NCI-H446 treated with DMSO at 0.1 percent for 48 hours (cell line): ENCODE results near the gene XRN1.
"Not testable (repeated sequence)": the region's sequence is repeated elsewhere in the genome, so short reads cannot be mapped to it uniquely, and the experiment has no call there.

ENCODE experiments used
- DNase-seq: peaks from one replicate; lab custom pipeline; 2025; lab: John Stamatoyannopoulos, UW

XRN1 gene

GRCh38 chr3:142447852-142448823, at the start of gene XRN1:
Gene XRN1 (minus strand): TSS chr3:142448037. CDS start chr3:142447944, 93 bp downstream.
- DNase-seq = peak; percentile 74

GRCh38 chr3:142495103-142495502, 47.3 kb upstream of the XRN1 start:
- DNase-seq = no peak

GRCh38 chr3:142492184-142492583, 44.3 kb upstream of the XRN1 start:
- DNase-seq = no peak

- DNase-seq = no peak
These were observed 41.9 kb upstream of the XRN1 start for GRCh38 chr3:142489572-142490323.

GRCh38 chr3:142484912-142485435, 37.1 kb upstream of the XRN1 start:
- no peak for DNase-seq

- no peak for DNase-seq
These were observed 33.4 kb upstream of the XRN1 start for GRCh38 chr3:142481196-142481595.

- no peak for DNase-seq
These were observed 23.0 kb upstream of the XRN1 start for GRCh38 chr3:142470826-142471225.

GRCh38 chr3:142468456-142468855, 20.6 kb upstream of the XRN1 start:
- DNase-seq = no peak

GRCh38 chr3:142467768-142468167, 19.9 kb upstream of the XRN1 start:
- no peak for DNase-seq

- no peak for DNase-seq
These were observed 12.9 kb upstream of the XRN1 start for GRCh38 chr3:142460689-142461088.

GRCh38 chr3:142459929-142460328, 12.1 kb upstream of the XRN1 start:
- no peak for DNase-seq

- no peak for DNase-seq
These were observed 11.3 kb upstream of the XRN1 start for GRCh38 chr3:142459096-142459495.

- DNase-seq = no peak
These were observed 3.0 kb upstream of the XRN1 start for GRCh38 chr3:142450881-142451280.

GRCh38 chr3:142450189-142450588, 2.4 kb upstream of the XRN1 start:
- DNase-seq = peak; percentile 46

GRCh38 chr3:142447301-142447851, 461 bp downstream of the XRN1 start:
- no peak for DNase-seq

GRCh38 chr3:142445816-142446254, 2.0 kb downstream of the XRN1 start:
- DNase-seq = no peak

GRCh38 chr3:142444343-142444742, 3.5 kb downstream of the XRN1 start:
- DNase-seq = no peak

- DNase-seq = not testable (repeated sequence)
These were observed 4.8 kb downstream of the XRN1 start for GRCh38 chr3:142443060-142443459.

- not testable (repeated sequence) for DNase-seq
These were observed 8.2 kb downstream of the XRN1 start for GRCh38 chr3:142439499-142440220.

GRCh38 chr3:142438096-142438495, 9.7 kb downstream of the XRN1 start:
- not testable (repeated sequence) for DNase-seq

GRCh38 chr3:142436951-142437585, 10.8 kb downstream of the XRN1 start:
- no peak for DNase-seq
